ENCODE data around the gene TNS1. TPM values are rescaled to one million over a fixed set of nuclear protein-coding genes. Genes with fewer than 3 reads are reported as not detected.
A peak's percentile ranks its signal among the peaks of the same experiment; 100 is the strongest.

Gene TNS1
- total RNA-seq, 1 experiment from 2014 or later, result 3.4 TPM

- DNase-seq, result peak; percentile 18
- Mint-ChIP-seq H3K36me3 (ENCODE audit: insufficient read depth in 1 of 3, low read depth in 3 of 3) (no peaks in the 10 kb centered on the region), H3K27ac (no peak overlapping the region; a peak in 1 of 7 replicates), H3K9me3 (no peaks in the 10 kb centered on the region), H3K4me3 (no peak overlapping the region), H3K4me1 (peaks cover 27 to 50% of the 10 kb centered on the region in 2 experiments), H3K27me3 (ENCODE audit: low read depth) (peaks cover 8% of the 10 kb centered on the region)
- Histone ChIP-seq H3K23ac (ENCODE audit: insufficient read length, low read depth, low read length) (no peak overlapping the region), H2BK15ac (ENCODE audit: low read depth, low read length) (no peak overlapping the region), H2AK5ac (ENCODE audit: insufficient read length, low read length) (no peak overlapping the region), H3K4ac (ENCODE audit: low read depth, low read length) (no peak overlapping the region), H3K56ac (ENCODE audit: insufficient read length, low read depth, low read length) (no peak overlapping the region), H3K9ac (ENCODE audit: extremely low read depth, insufficient read length, low read length) (no peak overlapping the region), H3K14ac (ENCODE audit: insufficient read depth, low read length) (no peak overlapping the region), H4K5ac (ENCODE audit: insufficient read length, low read depth, low read length) (no peak overlapping the region), H3K27me3 (ENCODE audit: insufficient read depth, low read length) (no peaks in the 10 kb centered on the region), H3K23me2 (ENCODE audit: insufficient read length, low read depth, low read length, poor library complexity, severe bottlenecking) (no peaks in the 10 kb centered on the region), H2BK120ac (ENCODE audit: low read depth, low read length, poor library complexity, severe bottlenecking) (no peak overlapping the region), H3K18ac (ENCODE audit: insufficient read length, low read depth, low read length) (no peak overlapping the region), H2AFZ (ENCODE audit: low read length) (no peak overlapping the region), H4K20me1 (ENCODE audit: control insufficient read depth, insufficient read depth, insufficient read length) (no peaks in the 10 kb centered on the region), H3K27ac (ENCODE audit: insufficient read length, low read depth, low read length) (no peak overlapping the region), H2BK5ac (ENCODE audit: insufficient read length, low read length) (no peak overlapping the region), H3K79me1 (ENCODE audit: insufficient read depth, low read depth, low read length, poor library complexity, severe bottlenecking) (no peaks in the 10 kb centered on the region), H3K4me1 (ENCODE audit: insufficient read depth, low read length) (peaks cover 3% of the 10 kb centered on the region; the same call in 1 of the 2 replicates), H3K9me3 (ENCODE audit: control insufficient read depth, low read depth, low read length) (no peaks in the 10 kb centered on the region), H2BK20ac (ENCODE audit: low read depth, low read length, poor library complexity, severe bottlenecking) (no peak overlapping the region), H4K8ac (replicated peaks; ENCODE audit: insufficient read length, low read depth, low read length) (no peak overlapping the region), H4K91ac (ENCODE audit: insufficient read length, low read depth, low read length) (no peak overlapping the region), H3K79me2 (ENCODE audit: insufficient read depth, low read length) (no peaks in the 10 kb centered on the region), H3T11ph (ENCODE audit: low read length) (no peak overlapping the region), H3K4me2 (ENCODE audit: insufficient read depth, insufficient read length, low read length) (no peak overlapping the region), H2BK12ac (ENCODE audit: insufficient read length, low read depth, low read length) (no peak overlapping the region)
- TF ChIP-seq, protein P1, sequence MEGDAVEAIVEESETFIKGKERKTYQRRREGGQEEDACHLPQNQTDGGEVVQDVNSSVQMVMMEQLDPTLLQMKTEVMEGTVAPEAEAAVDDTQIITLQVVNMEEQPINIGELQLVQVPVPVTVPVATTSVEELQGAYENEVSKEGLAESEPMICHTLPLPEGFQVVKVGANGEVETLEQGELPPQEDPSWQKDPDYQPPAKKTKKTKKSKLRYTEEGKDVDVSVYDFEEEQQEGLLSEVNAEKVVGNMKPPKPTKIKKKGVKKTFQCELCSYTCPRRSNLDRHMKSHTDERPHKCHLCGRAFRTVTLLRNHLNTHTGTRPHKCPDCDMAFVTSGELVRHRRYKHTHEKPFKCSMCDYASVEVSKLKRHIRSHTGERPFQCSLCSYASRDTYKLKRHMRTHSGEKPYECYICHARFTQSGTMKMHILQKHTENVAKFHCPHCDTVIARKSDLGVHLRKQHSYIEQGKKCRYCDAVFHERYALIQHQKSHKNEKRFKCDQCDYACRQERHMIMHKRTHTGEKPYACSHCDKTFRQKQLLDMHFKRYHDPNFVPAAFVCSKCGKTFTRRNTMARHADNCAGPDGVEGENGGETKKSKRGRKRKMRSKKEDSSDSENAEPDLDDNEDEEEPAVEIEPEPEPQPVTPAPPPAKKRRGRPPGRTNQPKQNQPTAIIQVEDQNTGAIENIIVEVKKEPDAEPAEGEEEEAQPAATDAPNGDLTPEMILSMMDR (conservative IDR thresholded peaks at IDR 0.05), result no peak
- no CpG with 5 or more reads among the region's 7 CpGs for WGBS (ENCODE audit: extremely low coverage, insufficient read length, low lambda C conversion rate)
These were observed 20.2 kb upstream of the TNS1 start for GRCh38 chr2:218022851-218023530.
